Lower leg skin (tissue), 4 donors: ENCODE measurements around the gene NUP98. TPM values are rescaled to one million over a fixed set of nuclear protein-coding genes. Genes with fewer than 3 reads are reported as not detected.

ENCODE experiments used
- DNase-seq, 2 donors: peaks; one replicate each; pipeline ENCODE4 v3.0.0-alpha.2; 2019; ENCODE audit warnings: low spot score in 2 of 2
- H3K4me3 ChIP-seq: fragments of 200-600 bp; sonication (generic); 2 replicates; pipeline ENCODE4 v1.5.1; 2017; ENCODE audit warnings: mild to moderate bottlenecking, low read depth; ENCODE audit not compliant: poor library complexity, severe bottlenecking
- POLR2A ChIP-seq, 2 donors: fragments of 450-650 bp; IDR thresholded peaks; one replicate each; pipeline ENCODE4 v1.6.1; 2016 to 2017; ENCODE audit warnings: antibody characterized with exemption in 2 of 2, mild to moderate bottlenecking in 1 of 2, moderate library complexity in 1 of 2
- WGBS, 2 donors: methylation state at CpG; one replicate each; pipeline ENCODE4 v1.1.5; 2018; 5-methylcytosine and 5-hydroxymethylcytosine counted together
- intact Hi-C: fragments of 100-400 bp; cut with DNase I; formaldehyde crosslinking; loops from one replicate; pipeline ENCODE4 v1.15.0; 2023; ENCODE audit warnings: low total_unique reads
- total RNA-seq, 4 donors: library from RNA; depleted of rRNA; stranded (reverse); fragments of >200 nt; gene quantifications; one replicate each; pipeline ENCODE4 v1.1.0, GENCODE V29; 2016
- TF ChIP-seq, protein P1 (sequence below), 3 donors: fragments of 450-650 bp; IDR thresholded peaks; one replicate each; pipeline ENCODE4 v1.5.1; 2016; ENCODE audit warnings: antibody characterized with exemption in 3 of 3, mild to moderate bottlenecking in 3 of 3, moderate library complexity in 2 of 3

The NUP98 gene
- total RNA-seq, 4 donors from 2014 or later, result 65.4 to 220 (median 97.9) TPM

DNA sequence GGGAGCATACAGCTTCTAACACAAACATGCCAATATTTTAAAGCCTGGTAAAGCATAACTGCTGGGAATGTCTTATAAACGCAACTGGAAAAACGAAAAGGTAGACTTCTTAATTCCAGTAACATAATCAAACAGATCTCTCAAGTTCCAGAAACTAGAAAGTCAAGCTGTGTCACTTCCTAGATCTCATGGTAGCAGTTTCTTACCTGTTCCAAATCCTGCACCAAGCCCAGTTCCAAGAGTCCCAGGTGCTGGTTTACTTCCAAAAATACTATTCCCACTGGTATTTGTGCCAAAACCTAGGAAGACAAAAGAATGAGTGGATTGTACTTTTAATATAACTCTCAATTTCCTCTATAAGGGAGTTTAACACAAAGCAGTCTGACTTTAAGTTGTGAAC is 44.2 kb downstream of the NUP98 start:
- WGBS, 2 donors, result 58 to 62% methylated on average over 2 of the region's 2 CpGs
- TF ChIP-seq, protein P1, sequence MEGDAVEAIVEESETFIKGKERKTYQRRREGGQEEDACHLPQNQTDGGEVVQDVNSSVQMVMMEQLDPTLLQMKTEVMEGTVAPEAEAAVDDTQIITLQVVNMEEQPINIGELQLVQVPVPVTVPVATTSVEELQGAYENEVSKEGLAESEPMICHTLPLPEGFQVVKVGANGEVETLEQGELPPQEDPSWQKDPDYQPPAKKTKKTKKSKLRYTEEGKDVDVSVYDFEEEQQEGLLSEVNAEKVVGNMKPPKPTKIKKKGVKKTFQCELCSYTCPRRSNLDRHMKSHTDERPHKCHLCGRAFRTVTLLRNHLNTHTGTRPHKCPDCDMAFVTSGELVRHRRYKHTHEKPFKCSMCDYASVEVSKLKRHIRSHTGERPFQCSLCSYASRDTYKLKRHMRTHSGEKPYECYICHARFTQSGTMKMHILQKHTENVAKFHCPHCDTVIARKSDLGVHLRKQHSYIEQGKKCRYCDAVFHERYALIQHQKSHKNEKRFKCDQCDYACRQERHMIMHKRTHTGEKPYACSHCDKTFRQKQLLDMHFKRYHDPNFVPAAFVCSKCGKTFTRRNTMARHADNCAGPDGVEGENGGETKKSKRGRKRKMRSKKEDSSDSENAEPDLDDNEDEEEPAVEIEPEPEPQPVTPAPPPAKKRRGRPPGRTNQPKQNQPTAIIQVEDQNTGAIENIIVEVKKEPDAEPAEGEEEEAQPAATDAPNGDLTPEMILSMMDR (IDR thresholded peaks at IDR 0.05), result no peak
- no peak for TF ChIP-seq POLR2A (IDR thresholded peaks at IDR 0.05)
- intact Hi-C loops, result no loop called here
- DNase-seq, result no peak
- H3K4me3 ChIP-seq, result no peak overlapping the region

DNA sequence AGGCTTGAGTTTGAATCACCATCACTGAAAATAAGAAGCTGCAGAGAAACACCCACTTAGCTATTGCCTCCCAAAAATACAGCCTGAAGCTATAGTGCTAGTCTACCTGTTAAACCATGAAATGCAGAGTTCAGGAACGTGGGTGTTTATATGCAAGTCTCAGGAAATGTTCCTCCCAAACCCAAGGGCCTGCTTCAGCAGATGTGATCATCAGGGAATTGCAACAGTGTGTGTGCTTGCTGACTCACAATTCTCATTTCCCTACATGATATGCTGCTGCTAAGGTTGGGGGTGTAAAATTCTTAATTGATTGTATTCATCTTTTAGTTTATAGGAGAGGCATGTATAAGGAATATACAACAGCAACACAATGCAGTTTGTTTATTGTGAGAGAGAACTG is 49.6 kb downstream of the NUP98 start:
- DNase-seq, result no peak
- no peak overlapping the region for H3K4me3 ChIP-seq
- intact Hi-C loops, result no loop called here
- WGBS, 2 donors, result 42 to 59% methylated on average over 1 of the region's 1 CpG
- TF ChIP-seq, protein P1 (IDR thresholded peaks at IDR 0.05), result no peak
- no peak for TF ChIP-seq POLR2A (IDR thresholded peaks at IDR 0.05)

DNA sequence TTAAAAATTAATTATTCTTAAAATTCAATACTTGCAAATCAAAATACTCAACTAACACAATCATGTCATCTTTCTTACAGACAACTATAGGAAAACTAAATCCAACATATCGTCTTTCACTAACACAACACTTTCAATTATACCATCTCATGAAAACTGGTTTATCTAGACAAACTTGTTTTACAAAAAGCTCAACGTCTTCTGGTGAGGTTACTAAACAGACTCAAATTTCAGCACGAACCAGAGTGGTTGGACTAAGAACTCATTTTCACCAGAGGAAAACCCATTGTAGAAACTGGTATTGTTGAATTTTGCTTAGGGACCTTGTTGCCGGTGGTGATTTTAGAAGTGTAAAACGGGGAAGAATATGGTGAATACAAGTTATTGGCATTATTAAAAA is 52.2 kb downstream of the NUP98 start:
- 61 to 66% methylated on average over 5 of the region's 5 CpGs for WGBS, 2 donors
- no peak overlapping the region for H3K4me3 ChIP-seq
- intact Hi-C loops, result no loop called here
- TF ChIP-seq, protein P1 (IDR thresholded peaks at IDR 0.05), result no peak
- TF ChIP-seq POLR2A (IDR thresholded peaks at IDR 0.05), result no peak
- no peak for DNase-seq

DNA sequence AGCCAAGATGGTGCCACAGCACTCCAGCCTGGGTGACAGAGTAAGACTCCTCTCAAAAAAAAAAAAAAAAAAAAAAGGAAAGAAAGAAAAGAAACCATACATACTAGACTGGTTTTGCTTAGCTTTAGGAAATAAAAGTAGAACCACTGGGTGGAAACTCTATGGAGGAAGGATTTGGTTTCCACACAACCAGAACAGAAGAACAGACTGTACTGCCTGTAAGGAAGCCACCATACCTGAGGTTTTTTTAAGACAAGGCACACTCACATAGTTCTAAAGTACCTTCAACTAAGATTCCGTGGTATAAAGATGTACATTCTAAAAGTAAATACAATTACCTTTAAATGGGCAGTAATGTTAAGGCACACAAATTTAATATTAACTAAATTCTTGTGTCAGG is 58.6 kb downstream of the NUP98 start:
- intact Hi-C loops, result no loop called here
- DNase-seq, result no peak
- TF ChIP-seq POLR2A (IDR thresholded peaks at IDR 0.05), result no peak
- TF ChIP-seq, protein P1 (IDR thresholded peaks at IDR 0.05), result no peak

DNA sequence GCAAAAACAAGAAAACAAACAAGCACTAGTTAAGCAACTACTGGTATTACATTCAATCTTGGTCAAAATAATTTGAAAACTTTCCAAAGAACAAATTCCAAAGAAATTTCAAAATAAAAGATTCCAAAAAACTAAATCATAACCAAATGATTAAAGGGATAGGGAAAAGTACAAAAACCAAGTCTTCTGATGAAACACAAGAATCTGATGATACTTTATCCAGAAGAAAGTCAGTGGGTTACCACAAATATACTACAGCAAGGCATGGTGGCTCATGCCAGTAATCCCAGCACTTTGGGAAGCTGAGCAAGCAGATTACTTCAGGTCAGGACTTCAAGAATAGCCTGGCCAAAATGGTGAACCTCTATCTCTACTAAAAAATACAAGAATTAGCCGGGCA is 59.1 kb downstream of the NUP98 start:
- no peak overlapping the region for H3K4me3 ChIP-seq
- 92 to 100% methylated on average over 1 of the region's 1 CpG for WGBS, 2 donors
- intact Hi-C loops, result no loop called here
- no peak for DNase-seq
- TF ChIP-seq, protein P1 (IDR thresholded peaks at IDR 0.05), result no peak
- TF ChIP-seq POLR2A (IDR thresholded peaks at IDR 0.05), result no peak

More for the DNA sequence above, 58.6 kb downstream of the NUP98 start:
- no peak overlapping the region for H3K4me3 ChIP-seq
- 88 to 98% methylated on average over 1 of the region's 1 CpG for WGBS, 2 donors

DNA sequence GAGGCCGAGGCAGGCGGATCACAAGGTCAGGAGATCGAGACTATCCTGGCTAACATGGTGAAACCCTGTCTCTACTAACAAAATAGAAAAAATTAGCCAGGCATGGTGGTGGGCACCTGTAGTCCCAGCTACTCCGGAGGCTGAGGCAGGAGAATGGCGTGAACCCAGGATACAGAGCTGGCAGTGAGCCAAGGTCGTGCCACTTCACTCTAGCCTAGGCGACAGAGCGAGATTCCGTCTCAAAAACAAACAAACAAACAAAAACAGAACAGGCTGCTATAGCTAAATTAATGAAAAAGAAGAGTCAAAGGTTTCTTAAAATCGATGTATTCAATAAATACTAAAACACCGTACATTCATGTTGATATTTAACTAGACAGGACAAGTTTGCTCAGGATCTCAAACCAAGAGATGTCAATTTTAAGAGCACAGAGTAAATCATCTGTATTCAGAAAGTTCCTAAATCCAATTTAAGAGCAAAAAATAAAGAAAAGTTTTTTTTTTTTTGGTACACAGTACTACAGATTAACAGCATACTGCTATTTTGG is 59.9 kb downstream of the NUP98 start:
- no peak overlapping the region for H3K4me3 ChIP-seq
- 87 to 88% methylated on average over 11 of the region's 11 CpGs for WGBS, 2 donors
- intact Hi-C loops, result no loop called here
- TF ChIP-seq, protein P1 (IDR thresholded peaks at IDR 0.05), result no peak
- TF ChIP-seq POLR2A (IDR thresholded peaks at IDR 0.05), result no peak
- DNase-seq, result no peak
